AG04450 (cell line): ENCODE results near the gene SUSD3. TPM values are rescaled to one million over a fixed set of nuclear protein-coding genes. Genes with fewer than 3 reads are reported as not detected.

Experiments used
- CTCF ChIA-PET: fragments of 300-600, 350-600 bp; formaldehyde crosslinking; extraction: SDS; loops from one replicate; lab custom pipeline; 2022; ENCODE audit warnings: antibody characterized with exemption, inconsistent platforms; lab: Charles Lee
- POLR2A ChIA-PET: fragments of 350-600 bp; formaldehyde crosslinking; extraction: SDS; loops from one replicate; lab custom pipeline; 2021; ENCODE audit warnings: antibody characterized with exemption, inconsistent platforms; lab: Yijun Ruan, JAX
- DNase-seq: peaks from one replicate; pipeline ENCODE4 v3.0.0-alpha.2; 2011; ENCODE audit warnings: low read depth, low spot score
- H3K27ac ChIP-seq: one replicate; pipeline ENCODE4 v1.5.1; 2012; ENCODE audit warnings: low read depth, low read length, control low read depth
- H3K27me3 ChIP-seq: one replicate; pipeline ENCODE4 v1.6.0; 2012; ENCODE audit warnings: low read length; ENCODE audit not compliant: control insufficient read depth, insufficient read depth
- H3K4me3 ChIP-seq: 2 replicates; pipeline ENCODE4 v1.5.1; 2011; ENCODE audit warnings: mild to moderate bottlenecking, low read depth, low read length, control low read depth
- H3K9me3 ChIP-seq: 2 replicates; pipeline ENCODE4 v1.5.1; 2012; ENCODE audit warnings: low read length; ENCODE audit not compliant: control insufficient read depth, insufficient read depth
- CTCF ChIP-seq: IDR thresholded peaks from 2 replicates; pipeline ENCODE4 v1.5.1; 2011; ENCODE audit warnings: low read depth, low read length, control low read depth, inconsistent platforms
- polyA plus RNA-seq: library from polyadenylated mRNA; depleted of rRNA; stranded (reverse); fragments of >200 nt; gene quantifications from 2 replicates; pipeline ENCODE4 v1.2.3, GENCODE V29; 2011

SUSD3 gene
- polyA plus RNA-seq, 1 experiment, result 1.4 TPM

GRCh38 chr9:93035106-93035660 is 23.3 kb upstream of the SUSD3 start:
- Histone ChIP-seq H3K27ac (no peak overlapping the region), H3K9me3 (no peaks in the 10 kb centered on the region), H3K27me3 (peaks cover 10% of the 10 kb centered on the region), H3K4me3 (no peak overlapping the region)
- DNase-seq, result no peak
- TF ChIP-seq CTCF, result no peak
- ChIA-PET POLR2A (no interaction called here), CTCF (no interaction called here)

- ChIA-PET CTCF (no interaction called here), POLR2A (no interaction called here)
- H3K9me3 ChIP-seq, result no peaks in the 10 kb centered on the region; the same call in 1 of the 2 replicates
- peaks cover 10% of the 10 kb centered on the region for H3K27me3 ChIP-seq
- no peak for DNase-seq
- H3K27ac ChIP-seq, result no peak overlapping the region
- no peak overlapping the region for H3K4me3 ChIP-seq
- TF ChIP-seq CTCF, result no peak
Observed at GRCh38 chr9:93035821-93036351, 22.6 kb upstream of the SUSD3 start.

DNA sequence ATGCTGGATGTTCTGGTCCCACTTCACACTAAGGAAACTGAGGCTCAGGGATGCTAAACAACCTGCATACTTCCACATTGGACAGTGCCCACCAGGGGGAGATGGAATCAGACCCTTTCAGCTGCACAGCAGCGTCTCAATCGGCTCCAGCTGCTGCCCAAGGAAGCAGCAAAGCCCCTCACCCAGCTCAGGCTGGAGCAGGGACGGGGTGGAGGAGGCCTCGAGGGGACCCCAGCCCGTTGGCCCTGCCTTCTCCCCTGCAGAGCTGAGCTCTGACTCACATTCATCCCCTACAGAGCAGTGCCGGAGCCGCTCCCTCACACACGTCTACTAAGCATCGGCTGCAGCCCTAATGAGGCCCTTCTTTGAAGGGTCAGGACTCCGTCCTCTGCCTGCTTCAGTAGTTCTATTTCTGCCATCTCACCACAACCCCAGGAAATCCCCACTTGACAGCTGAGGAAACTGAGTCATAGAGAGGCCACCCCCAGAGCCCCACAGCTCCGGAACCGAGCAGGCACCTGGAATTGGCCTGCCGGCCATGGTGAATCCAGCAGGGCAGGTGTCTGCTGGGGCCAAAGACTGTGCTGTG is 21.5 kb upstream of the SUSD3 start:
- H3K9me3 ChIP-seq, result no peaks in the 10 kb centered on the region; the same call in 1 of the 2 replicates
- POLR2A ChIA-PET, result no interaction called here
- no peak overlapping the region for H3K27ac ChIP-seq
- CTCF ChIA-PET, result no interaction called here
- TF ChIP-seq CTCF, result no peak
- DNase-seq, result no peak
- no peak overlapping the region for H3K4me3 ChIP-seq
- H3K27me3 ChIP-seq, result peaks cover 8% of the 10 kb centered on the region

DNA sequence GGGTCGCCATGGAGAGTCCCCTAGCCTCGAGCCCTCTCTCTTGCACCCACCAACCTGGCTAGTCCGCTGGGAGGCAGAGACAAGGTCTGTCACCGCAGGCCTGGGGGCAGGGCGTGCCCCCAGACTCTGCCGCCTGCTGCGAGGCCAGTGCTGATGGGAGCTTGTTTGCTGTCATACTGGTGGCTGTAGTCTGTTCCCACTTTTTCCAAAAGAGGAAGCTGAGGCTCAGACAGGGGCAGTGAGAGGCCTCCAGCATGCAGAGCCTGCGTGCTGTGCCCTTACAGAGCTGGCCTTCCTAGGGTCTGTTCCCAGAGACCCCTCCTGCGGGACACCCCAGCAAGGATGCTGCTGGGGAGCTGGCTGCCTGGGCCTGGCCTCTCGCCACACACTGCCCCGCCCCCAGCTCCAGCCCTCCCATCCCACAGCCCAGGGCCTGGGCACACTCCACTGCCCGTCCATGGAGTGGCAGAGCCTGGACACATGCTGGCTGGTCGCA is 21.0 kb upstream of the SUSD3 start:
- TF ChIP-seq CTCF, result no peak
- ChIA-PET POLR2A (no interaction called here), CTCF (no interaction called here)
- DNase-seq, result no peak
- Histone ChIP-seq H3K27me3 (peaks cover 6% of the 10 kb centered on the region), H3K27ac (no peak overlapping the region), H3K9me3 (no peaks in the 10 kb centered on the region; the same call in 1 of the 2 replicates), H3K4me3 (no peak overlapping the region)

DNA sequence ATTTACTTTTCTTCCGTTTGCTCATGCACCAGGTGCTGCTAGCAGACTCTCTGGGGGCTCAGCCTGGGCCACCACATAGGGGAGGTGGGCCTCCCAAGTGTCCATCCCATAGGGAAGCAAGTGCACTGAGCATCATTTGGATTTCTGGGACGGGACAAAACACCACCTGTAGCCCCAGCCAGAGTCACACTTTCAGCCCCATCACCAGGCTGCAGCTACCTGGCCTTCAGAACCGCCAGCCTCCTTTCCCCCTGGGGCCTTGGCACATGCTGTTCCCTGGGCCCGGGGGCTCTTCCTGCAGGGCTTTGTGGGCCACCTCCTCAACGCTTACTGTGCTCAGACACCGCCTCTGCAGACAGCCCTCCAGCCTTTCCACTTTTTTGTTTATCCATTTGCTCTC is 19.6 kb upstream of the SUSD3 start:
- H3K27me3 ChIP-seq, result peaks cover 3% of the 10 kb centered on the region
- DNase-seq, result no peak
- H3K4me3 ChIP-seq, result no peak overlapping the region
- no peaks in the 10 kb centered on the region; the same call in 1 of the 2 replicates for H3K9me3 ChIP-seq
- ChIA-PET POLR2A (no interaction called here), CTCF (no interaction called here)
- TF ChIP-seq CTCF, result no peak
- H3K27ac ChIP-seq, result no peak overlapping the region
